ENCODE measurements around the gene SLAMF9. TPM values are rescaled to one million over a fixed set of nuclear protein-coding genes. Genes with fewer than 3 reads are reported as not detected.

The SLAMF9 gene
- not detected for polyA plus RNA-seq (ENCODE audit: insufficient read length in 4 of 4)

- no peak for DNase-seq (ENCODE audit: low read depth in 4 of 4, low spot score in 2 of 4)
Measured at GRCh38 chr1:159953536-159954515, at the start of gene SLAMF9. TSS of gene SLAMF9 (minus strand) at chr1:159954237. CDS start at chr1:159954137, 100 bp downstream.

DNA sequence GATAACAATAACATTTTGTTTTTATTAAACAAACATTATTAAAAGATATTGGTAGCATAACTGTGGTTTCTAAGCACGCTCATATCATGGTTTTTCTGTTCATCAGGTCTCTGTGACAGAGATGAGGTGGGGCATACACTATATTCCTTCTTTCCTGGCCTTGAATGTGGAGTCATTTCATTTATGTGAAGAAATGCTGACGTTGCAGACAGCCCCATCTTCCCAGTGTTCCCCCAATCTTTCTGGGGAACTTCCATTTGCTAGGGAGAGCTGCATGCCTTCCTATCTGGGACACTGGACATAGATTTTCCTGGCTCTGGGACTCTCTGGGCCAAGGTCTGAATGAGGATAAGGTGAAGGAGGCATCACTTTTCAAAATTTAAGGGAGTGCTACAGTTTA is 47.4 kb upstream of the SLAMF9 start:
- DNase-seq (ENCODE audit: low read depth in 4 of 4, low spot score in 2 of 4) = no peak

GRCh38 chr1:159999204-159999603 is 45.2 kb upstream of the SLAMF9 start:
- DNase-seq (ENCODE audit: low read depth in 4 of 4, low spot score in 2 of 4) = no peak

DNA sequence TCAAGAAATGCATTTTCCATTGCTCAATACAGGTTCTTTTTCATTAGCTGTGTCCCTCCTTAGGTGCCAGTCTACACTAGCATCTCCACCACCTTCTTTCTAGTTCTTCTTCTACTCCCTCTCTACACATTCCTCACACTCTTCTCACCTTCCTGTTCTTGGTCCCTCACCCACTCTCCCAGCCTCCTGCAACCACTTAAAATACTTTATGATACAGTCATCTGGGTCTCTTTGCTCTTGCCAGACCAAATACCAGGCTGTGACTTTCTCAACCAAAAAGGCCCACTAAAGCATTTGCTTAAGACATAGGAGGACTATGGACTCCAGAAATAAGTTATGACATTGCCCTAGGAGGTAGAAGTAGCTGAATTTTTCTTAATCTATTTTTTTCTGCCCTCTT is 42.6 kb upstream of the SLAMF9 start:
- DNase-seq (ENCODE audit: low read depth in 4 of 4, low spot score in 2 of 4) = no peak

DNA sequence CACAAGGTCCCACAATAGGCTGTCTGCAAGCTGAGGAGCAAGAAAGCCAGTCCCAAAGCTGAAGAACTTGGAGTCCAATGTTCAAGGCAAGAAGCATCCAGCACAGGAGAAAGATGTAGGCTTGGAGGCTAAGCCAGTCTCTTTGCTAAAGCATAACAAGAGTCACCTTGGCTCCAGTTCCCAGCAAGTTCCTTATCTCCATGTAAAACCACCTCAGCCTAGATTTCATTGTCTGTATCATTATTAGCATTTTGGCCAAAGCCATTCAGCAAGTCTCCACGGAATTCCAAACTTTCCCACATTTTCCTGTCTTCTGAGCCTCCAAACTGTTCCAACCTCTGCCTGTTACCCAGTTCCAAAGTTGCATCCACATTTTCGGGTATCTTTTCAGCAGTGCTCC is 40.9 kb upstream of the SLAMF9 start:
- no peak for DNase-seq (ENCODE audit: low read depth in 4 of 4, low spot score in 2 of 4)

DNA sequence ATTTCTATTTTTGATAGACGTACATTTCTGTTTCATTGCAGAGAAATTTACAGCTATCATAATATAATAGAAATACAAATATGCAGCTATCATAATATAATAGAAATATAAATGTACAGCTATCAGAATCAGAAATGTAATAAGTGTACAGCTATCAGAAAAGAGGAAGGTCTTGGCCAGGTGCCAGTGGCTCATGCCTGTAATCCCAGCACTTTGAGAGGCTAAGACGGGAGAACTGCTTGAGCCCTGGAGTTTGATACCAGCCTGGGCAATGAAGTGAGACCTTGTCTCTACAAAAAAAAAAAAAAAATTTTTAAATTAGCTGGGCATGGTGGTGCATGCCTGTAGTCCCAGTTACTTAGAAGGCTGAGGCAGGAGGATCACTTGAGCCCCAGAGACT is 39.9 kb upstream of the SLAMF9 start:
- no peak for DNase-seq (ENCODE audit: low read depth in 4 of 4, low spot score in 2 of 4)

- DNase-seq (ENCODE audit: low read depth in 4 of 4, low spot score in 2 of 4) = no peak
Measured at GRCh38 chr1:159992161-159992560, 38.1 kb upstream of the SLAMF9 start.

- no peak for DNase-seq (ENCODE audit: low read depth in 4 of 4, low spot score in 2 of 4)
Measured at GRCh38 chr1:159991513-159991912, 37.5 kb upstream of the SLAMF9 start.

GRCh38 chr1:159990005-159990404 is 36.0 kb upstream of the SLAMF9 start:
- no peak for DNase-seq (ENCODE audit: low read depth in 4 of 4, low spot score in 2 of 4)

GRCh38 chr1:159989581-159989980 is 35.5 kb upstream of the SLAMF9 start:
- no peak for DNase-seq (ENCODE audit: low read depth in 4 of 4, low spot score in 2 of 4)

- no peak for DNase-seq (ENCODE audit: low read depth in 4 of 4, low spot score in 2 of 4)
Measured at GRCh38 chr1:159988006-159988405, 34.0 kb upstream of the SLAMF9 start.

DNA sequence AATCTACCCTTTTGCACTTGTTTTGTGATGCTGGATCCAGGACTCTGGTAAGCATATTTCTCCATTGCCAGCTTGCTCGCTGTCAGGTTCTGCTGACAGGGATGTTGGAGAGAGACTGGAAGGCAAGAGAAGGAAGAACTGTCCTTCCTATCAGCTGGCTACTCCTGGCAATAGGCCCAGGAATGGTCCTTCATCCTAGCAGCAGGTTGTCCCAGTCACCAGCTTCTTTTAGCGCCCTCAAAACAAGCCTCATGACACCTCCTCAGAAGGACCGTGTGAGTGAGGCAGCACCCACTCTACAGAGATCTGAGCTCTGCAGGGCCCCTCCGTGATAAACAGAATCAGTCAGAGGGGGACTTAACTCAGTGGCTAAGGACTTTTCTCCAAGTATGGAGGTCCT is 33.1 kb upstream of the SLAMF9 start:
- DNase-seq (ENCODE audit: low read depth in 4 of 4, low spot score in 2 of 4) = no peak

GRCh38 chr1:159986531-159986930 is 32.5 kb upstream of the SLAMF9 start:
- no peak for DNase-seq (ENCODE audit: low read depth in 4 of 4, low spot score in 2 of 4)

DNA sequence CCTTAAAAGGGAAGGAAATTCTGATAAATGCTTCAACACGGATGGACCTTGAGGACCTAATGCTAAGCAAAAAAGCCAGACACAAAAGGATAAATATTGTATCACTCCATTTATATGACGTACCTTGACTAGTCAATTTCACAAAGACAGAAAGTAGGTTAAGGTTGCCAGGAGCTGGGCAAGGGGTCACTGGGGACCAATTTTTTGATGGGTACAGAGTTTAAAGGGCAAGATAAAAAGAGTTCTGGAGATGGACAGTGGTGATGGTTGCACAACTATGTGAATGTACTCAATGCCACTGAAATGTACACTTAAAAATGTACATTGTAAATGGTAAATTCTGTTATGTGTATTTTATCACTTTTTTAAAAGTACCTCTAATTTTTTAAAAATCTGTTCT is 32.1 kb upstream of the SLAMF9 start:
- DNase-seq (ENCODE audit: low read depth in 4 of 4, low spot score in 2 of 4) = no peak

GRCh38 chr1:159985473-159985872 is 31.4 kb upstream of the SLAMF9 start:
- no peak for DNase-seq (ENCODE audit: low read depth in 4 of 4, low spot score in 2 of 4)

- no peak for DNase-seq (ENCODE audit: low read depth in 4 of 4, low spot score in 2 of 4)
Measured at GRCh38 chr1:159983681-159984080, 29.6 kb upstream of the SLAMF9 start.

DNA sequence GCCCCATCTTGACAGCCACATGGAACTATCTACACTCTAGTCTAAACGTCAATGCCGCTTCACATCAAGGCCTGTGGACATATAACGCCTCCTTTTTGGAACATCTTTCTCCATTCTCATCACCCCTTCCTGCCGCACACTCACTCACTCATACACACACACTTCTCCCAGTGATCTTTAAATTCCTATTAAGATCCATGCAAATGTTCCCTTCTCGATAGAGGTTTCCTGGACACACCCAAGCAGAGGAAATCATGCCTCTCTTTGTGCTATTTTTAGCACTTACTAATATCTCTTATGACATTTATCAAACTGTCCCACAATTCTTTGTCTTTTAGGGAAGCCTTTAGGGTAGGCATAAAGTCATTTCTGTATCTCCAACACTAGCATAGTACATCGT is 28.2 kb upstream of the SLAMF9 start:
- DNase-seq (ENCODE audit: low read depth in 4 of 4, low spot score in 2 of 4) = no peak

GRCh38 chr1:159981351-159982055 is 27.5 kb upstream of the SLAMF9 start:
- no peak for DNase-seq (ENCODE audit: low read depth in 4 of 4, low spot score in 2 of 4)

DNA sequence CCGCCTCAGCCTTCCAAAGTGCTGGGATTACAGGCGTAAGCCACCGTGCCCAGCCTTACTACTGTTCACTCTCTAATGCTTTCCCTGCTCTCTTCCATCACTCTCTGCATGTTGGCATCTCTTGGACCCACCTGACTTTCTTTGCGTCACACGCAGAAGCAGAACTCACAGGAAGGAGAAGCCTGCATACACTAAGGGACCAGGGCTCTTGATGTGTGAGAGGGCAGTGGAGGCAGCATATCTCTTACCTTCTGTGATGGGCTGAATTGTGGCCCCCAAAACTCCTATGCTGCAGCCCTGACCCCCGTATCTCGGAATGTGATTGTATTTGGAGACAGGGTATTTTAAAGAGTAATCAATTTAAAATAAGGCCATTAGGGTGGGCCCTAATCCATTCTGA is 26.7 kb upstream of the SLAMF9 start:
- DNase-seq (ENCODE audit: low read depth in 4 of 4, low spot score in 2 of 4) = no peak

DNA sequence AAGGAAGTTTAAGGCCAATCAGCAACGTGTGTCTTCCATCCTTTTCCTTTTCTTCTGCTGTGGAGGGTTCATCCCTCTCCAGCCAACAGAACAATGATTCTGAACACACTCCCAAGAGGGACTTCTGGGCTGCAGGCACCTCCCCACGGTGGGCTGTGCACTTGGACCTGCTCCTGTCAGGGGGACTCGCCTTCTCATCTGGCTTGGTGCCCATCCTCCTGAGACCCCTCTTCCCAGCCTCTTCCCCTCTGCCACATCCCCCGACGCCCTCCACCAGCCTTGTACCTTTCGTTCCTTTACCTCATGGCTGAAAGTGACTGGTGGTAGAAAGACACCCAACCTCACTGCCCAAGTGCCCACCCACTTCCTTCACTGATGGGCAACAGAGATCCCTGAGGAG is 26.0 kb upstream of the SLAMF9 start:
- DNase-seq (ENCODE audit: low read depth in 4 of 4, low spot score in 2 of 4) = no peak

GRCh38 chr1:159979257-159979656 is 25.2 kb upstream of the SLAMF9 start:
- DNase-seq (ENCODE audit: low read depth in 4 of 4, low spot score in 2 of 4) = no peak

DNA sequence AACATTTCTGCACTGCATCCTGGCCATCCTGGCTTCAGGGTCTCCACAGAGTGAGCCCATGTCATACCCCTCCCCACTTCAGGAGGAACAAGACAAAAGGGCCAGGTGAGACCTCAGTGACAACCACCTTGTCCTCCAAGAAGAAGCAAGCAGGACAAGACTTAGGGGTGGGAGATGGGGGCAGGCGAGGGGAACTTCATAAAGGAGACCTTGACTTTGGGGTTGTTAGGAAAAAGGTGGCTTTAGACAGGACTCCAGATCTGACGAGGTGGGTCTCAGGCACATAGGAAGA is 24.0 kb upstream of the SLAMF9 start:
- no peak for DNase-seq (ENCODE audit: low read depth in 4 of 4, low spot score in 2 of 4)
